ENCODE results near the gene IRF6.
A peak's percentile ranks its signal among the peaks of the same experiment; 100 is the strongest.

IRF6 gene

GRCh38 chr1:209849388-209849787 is 43.4 kb upstream of the IRF6 start:
- no peak for DNase-seq (ENCODE audit: low read depth, low spot score)
- H3K4me3 ChIP-seq (ENCODE audit: low read depth, low read length) = no peak overlapping the region
- no peak for TF ChIP-seq CTCF (IDR thresholded peaks at IDR 0.05; ENCODE audit: low read depth, low read length)
- in situ Hi-C loops (cut with HindIII; ENCODE audit: low sequenced_read_pairs) = no loop called here

- in situ Hi-C loops (cut with HindIII; ENCODE audit: low sequenced_read_pairs) = no loop called here
- no peak for TF ChIP-seq CTCF (IDR thresholded peaks at IDR 0.05; ENCODE audit: low read depth, low read length)
- no peak for DNase-seq (ENCODE audit: low read depth, low spot score)
- H3K4me3 ChIP-seq (ENCODE audit: low read depth, low read length) = no peak overlapping the region
These were observed 39.4 kb upstream of the IRF6 start for GRCh38 chr1:209845408-209845725.

- no peak for DNase-seq (ENCODE audit: low read depth, low spot score)
- no peak for TF ChIP-seq CTCF (IDR thresholded peaks at IDR 0.05; ENCODE audit: low read depth, low read length)
- H3K4me3 ChIP-seq (ENCODE audit: low read depth, low read length) = no peak overlapping the region
- in situ Hi-C loops (cut with HindIII; ENCODE audit: low sequenced_read_pairs) = no loop called here
These were observed 38.9 kb upstream of the IRF6 start for GRCh38 chr1:209844695-209845407.

GRCh38 chr1:209840611-209841010 is 34.7 kb upstream of the IRF6 start:
- no peak overlapping the region for H3K4me3 ChIP-seq (ENCODE audit: low read depth, low read length)
- in situ Hi-C loops (cut with HindIII; ENCODE audit: low sequenced_read_pairs) = no loop called here
- no peak for TF ChIP-seq CTCF (IDR thresholded peaks at IDR 0.05; ENCODE audit: low read depth, low read length)

GRCh38 chr1:209839875-209840546 is 34.1 kb upstream of the IRF6 start:
- peak; percentile 95 for DNase-seq (ENCODE audit: low read depth, low spot score)
- no peak overlapping the region for H3K4me3 ChIP-seq (ENCODE audit: low read depth, low read length)
- no peak for TF ChIP-seq CTCF (IDR thresholded peaks at IDR 0.05; ENCODE audit: low read depth, low read length)
- in situ Hi-C loops (cut with HindIII; ENCODE audit: low sequenced_read_pairs) = no loop called here

More at GRCh38 chr1:209840611-209841010, 34.7 kb upstream of the IRF6 start:
- DNase-seq (ENCODE audit: low read depth, low spot score) = no peak

GRCh38 chr1:209838537-209838936 is 32.6 kb upstream of the IRF6 start:
- TF ChIP-seq CTCF (IDR thresholded peaks at IDR 0.05; ENCODE audit: low read depth, low read length) = no peak
- no peak overlapping the region for H3K4me3 ChIP-seq (ENCODE audit: low read depth, low read length)
- DNase-seq (ENCODE audit: low read depth, low spot score) = no peak
- in situ Hi-C loops (cut with HindIII; ENCODE audit: low sequenced_read_pairs) = no loop called here

All from astrocyte of the spinal cord (primary cell).